Thymus (tissue), 11 donors: Measurements from ENCODE around the gene UBE2L5. TPM values are rescaled to one million over a fixed set of nuclear protein-coding genes. Genes with fewer than 3 reads are reported as not detected.
"Not testable (repeated sequence)": the region's sequence is repeated elsewhere in the genome, so short reads cannot be mapped to it uniquely, and the experiment has no call there.

ENCODE experiments used
- DNase-seq, 9 donors: peaks; one replicate each; pipeline ENCODE4 v3.0.0-alpha.2; 2013; ENCODE audit warnings: low spot score in 9 of 9, low read depth in 6 of 9, missing footprints in 1 of 9
- H3K27ac ChIP-seq, 2 donors: one replicate each; pipeline ENCODE4 v1.5.1; 2013; ENCODE audit warnings: control low read depth in 1 of 2, low read depth in 1 of 2, low read length in 1 of 2, mild to moderate bottlenecking in 1 of 2, moderate library complexity in 1 of 2
- H3K27me3 ChIP-seq, 2 donors: one replicate each; pipeline ENCODE4 v1.5.1; 2013; ENCODE audit warnings: low read length in 1 of 2; ENCODE audit not compliant: control insufficient read depth in 2 of 2, insufficient read depth in 1 of 2
- H3K36me3 ChIP-seq, 2 donors: one replicate each; pipeline ENCODE4 v1.5.1; 2013; ENCODE audit warnings: low read length in 1 of 2, mild to moderate bottlenecking in 1 of 2, moderate library complexity in 1 of 2; ENCODE audit not compliant: control insufficient read depth in 2 of 2, insufficient read depth in 2 of 2
- H3K4me1 ChIP-seq, 2 donors: one replicate each; pipeline ENCODE4 v1.5.1; 2013; ENCODE audit warnings: low read length in 2 of 2; ENCODE audit not compliant: control insufficient read depth in 2 of 2, insufficient read depth in 2 of 2
- H3K4me3 ChIP-seq, 2 donors: one replicate each; pipeline ENCODE4 v1.5.1; 2013; ENCODE audit warnings: low read length in 2 of 2, control low read depth in 1 of 2, mild to moderate bottlenecking in 1 of 2
- H3K9me3 ChIP-seq, 2 donors: one replicate each; pipeline ENCODE4 v1.5.1; 2013; ENCODE audit warnings: low read length in 1 of 2, mild to moderate bottlenecking in 1 of 2; ENCODE audit not compliant: control insufficient read depth in 2 of 2, insufficient read depth in 1 of 2
- WGBS: extraction: QIAGEN DNeasy Blood & Tissue Kit; methylation state at CpG from one replicate; pipeline ENCODE4 v1.1.7; 2013; 5-methylcytosine and 5-hydroxymethylcytosine counted together
- polyA plus RNA-seq: library from polyadenylated mRNA; stranded (reverse); fragments of 200-250 nt; gene quantifications from one replicate; pipeline ENCODE4 v1.2.3, GENCODE V29; 2013
- total RNA-seq: library from RNA; stranded (reverse); fragments of 120-200 nt; gene quantifications from one replicate; pipeline ENCODE4 v1.2.4, GENCODE V29; 2013
- donor health status: healthy.

Gene UBE2L5
- total and polyA plus RNA-seq, 2 donors = 0.23 to 0.24 TPM

DNA sequence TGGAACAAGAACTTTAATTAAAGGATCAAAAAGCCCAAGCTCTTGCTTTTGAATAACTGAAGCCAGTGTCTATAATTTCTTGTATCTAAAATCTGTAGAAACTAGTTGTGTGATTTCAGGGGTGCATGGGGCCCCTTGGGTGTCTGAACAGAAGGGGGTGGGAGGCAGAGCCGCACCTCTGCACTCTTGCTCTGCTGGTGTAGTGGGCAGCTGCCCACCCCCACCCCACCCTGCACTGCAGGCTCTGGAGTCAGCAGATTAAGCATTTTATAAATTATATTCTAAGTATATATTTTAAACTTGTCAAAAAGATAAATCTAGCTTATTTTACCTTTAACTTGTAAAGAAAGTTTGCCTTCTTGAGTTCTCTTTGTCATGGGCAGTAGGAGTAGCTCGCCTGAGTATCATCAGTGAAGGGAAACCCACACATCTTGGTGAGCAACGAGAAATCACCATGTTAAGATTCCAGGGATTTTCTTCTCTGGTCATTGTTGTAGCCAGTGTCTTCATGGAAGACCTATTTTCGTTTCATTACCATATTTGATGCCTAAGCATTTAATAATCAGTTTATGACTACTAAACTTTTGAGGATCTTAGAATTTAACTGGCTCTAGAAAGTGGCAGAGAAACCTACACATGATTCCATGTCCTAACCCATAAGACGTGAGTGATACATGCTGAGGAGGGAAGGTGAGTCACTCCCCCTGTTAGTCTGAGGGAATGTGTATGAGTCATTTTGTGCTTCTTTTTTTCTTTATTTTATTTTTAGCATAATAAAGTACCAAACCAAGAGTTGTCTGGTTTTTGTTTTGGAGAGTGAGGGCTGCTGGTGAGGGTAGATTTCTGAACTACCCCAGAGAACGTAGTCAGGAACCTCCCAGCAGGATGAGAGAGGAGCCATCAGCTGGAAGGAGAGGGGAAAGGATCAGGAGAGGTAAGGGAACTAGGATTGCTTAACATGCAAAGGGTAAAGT is 7.7 kb downstream of the UBE2L5 start:
- DNase-seq = no peak
- 78% methylated on average over 6 of the region's 6 CpGs for WGBS
- Histone ChIP-seq H3K27me3 (no peaks in the 10 kb centered on the region), H3K36me3 (no peaks in the 10 kb centered on the region), H3K4me1 (peaks cover 0 to 2% of the 10 kb centered on the region in 2 donors), H3K9me3 (no peaks in the 10 kb centered on the region), H3K27ac (peak overlapping the region in 1 of 2 donors; percentile 49), H3K4me3 (no peak overlapping the region)

DNA sequence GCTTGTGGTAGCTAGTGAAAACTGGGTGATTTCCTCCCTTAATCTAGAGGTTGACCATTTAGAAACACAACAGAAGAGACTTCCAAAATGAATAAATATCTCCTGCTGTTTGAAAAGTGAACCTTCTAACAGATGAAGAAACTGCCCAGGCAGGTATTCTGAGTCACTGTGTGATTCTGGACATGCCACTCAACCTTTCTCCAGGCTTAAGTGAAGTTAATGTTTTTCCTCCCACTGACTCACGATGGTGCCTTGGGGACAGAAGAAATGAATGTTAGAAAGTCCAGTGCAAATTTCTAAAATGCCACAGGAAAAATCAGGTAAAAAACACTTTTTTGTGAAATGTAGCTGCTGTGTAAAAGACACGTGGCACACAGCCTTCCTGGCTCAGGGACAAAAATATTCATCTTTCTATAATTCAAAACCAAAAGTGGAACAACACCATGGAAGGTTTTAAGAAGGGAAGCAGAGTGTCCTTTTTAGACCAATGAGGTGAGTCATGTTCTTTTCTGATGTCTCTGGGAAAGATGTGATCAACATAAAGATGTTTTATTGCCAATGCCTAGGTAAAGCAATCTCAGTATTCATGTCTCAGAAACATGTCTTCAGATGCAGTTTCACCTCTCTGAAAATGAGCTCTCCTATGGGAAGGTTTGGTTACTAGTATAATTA is 9.1 kb downstream of the UBE2L5 start:
- Histone ChIP-seq H3K27ac (peak overlapping the region in 1 of 2 donors; percentile 4), H3K9me3 (no peaks in the 10 kb centered on the region), H3K36me3 (no peaks in the 10 kb centered on the region), H3K27me3 (no peaks in the 10 kb centered on the region), H3K4me1 (peaks cover 0 to 2% of the 10 kb centered on the region in 2 donors), H3K4me3 (no peak overlapping the region)
- DNase-seq = no peak
- 73% methylated on average over 2 of the region's 2 CpGs for WGBS

DNA sequence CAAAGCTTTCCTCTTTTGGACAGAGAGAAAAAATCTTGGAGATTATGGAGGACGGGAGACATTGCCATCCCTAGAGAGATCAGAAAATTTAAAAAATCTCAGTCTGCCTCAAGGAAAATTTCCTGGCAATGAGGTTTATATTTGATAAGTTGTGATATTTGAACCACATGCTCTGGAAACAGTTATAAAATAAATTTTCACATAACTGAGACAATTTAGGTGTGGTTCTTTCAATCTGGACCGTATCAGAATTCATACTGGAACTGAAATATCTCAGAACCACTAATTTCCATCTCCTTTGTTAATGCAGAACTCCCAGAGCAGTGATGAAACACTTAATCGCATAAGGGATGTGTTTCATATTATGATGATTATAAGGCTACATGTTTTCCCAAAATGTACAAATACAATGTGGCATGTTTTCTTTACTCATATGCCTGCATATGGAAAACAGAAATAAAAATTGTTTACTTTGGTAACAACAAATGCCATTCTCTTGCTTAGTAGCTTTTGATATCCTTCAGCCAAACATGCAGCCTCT is 13.7 kb downstream of the UBE2L5 start:
- Histone ChIP-seq H3K9me3 (no peaks in the 10 kb centered on the region), H3K36me3 (no peaks in the 10 kb centered on the region), H3K27me3 (no peaks in the 10 kb centered on the region), H3K4me3 (no peak overlapping the region), H3K27ac (no peak overlapping the region), H3K4me1 (no peaks in the 10 kb centered on the region)
- no peak for DNase-seq
- WGBS = 95% methylated on average over 3 of the region's 3 CpGs

DNA sequence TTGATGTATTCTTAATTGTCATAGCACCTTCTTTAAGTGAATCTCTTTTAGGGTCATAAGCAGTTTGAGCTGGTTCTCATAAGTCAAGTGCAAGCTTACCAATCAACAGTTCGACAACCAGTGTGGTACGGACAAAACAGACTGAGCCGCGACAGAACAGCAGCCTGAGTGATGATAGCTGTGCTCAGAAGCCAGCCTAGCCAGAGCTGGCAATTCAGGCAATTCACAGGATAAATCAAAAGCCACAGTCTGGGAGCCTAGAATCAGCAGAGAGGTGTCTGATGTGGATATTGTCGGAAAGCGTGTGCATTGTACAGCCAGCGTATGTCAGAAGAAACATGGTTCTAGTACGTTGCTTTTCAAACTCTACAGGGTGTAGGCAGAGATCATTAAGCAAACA is 14.9 kb downstream of the UBE2L5 start:
- Histone ChIP-seq H3K36me3 (no peaks in the 10 kb centered on the region), H3K27ac (no peak overlapping the region), H3K4me3 (no peak overlapping the region), H3K4me1 (peaks cover 0 to 3% of the 10 kb centered on the region in 2 donors), H3K9me3 (no peaks in the 10 kb centered on the region), H3K27me3 (no peaks in the 10 kb centered on the region)
- no peak for DNase-seq
- WGBS = 98% methylated on average over 8 of the region's 8 CpGs

DNA sequence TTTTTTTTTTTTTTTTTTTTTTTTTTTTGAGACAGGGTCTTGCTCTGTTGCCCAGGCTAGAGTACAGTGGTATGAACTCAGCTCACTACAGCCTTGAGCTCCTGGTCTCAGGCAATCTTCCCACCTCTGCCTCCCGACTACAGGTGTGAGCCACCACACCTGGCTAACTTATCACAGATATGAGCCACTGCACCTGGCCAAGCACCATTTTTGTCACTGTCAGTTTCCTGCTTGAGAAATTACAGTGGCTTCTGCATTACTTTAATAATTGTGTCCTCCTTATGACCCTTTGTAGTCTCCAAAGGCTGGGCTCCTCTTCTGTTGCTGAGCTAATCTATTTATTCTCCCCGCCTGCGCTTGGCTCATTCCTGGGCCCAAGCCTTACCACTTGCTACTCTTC is 16.0 kb downstream of the UBE2L5 start:
- Histone ChIP-seq H3K27me3 (no peaks in the 10 kb centered on the region), H3K27ac (no peak overlapping the region), H3K4me3 (no peak overlapping the region), H3K36me3 (no peaks in the 10 kb centered on the region), H3K4me1 (peaks cover 0 to 3% of the 10 kb centered on the region in 2 donors), H3K9me3 (no peaks in the 10 kb centered on the region)
- no peak for DNase-seq
- 99% methylated on average over 3 of the region's 3 CpGs for WGBS

DNA sequence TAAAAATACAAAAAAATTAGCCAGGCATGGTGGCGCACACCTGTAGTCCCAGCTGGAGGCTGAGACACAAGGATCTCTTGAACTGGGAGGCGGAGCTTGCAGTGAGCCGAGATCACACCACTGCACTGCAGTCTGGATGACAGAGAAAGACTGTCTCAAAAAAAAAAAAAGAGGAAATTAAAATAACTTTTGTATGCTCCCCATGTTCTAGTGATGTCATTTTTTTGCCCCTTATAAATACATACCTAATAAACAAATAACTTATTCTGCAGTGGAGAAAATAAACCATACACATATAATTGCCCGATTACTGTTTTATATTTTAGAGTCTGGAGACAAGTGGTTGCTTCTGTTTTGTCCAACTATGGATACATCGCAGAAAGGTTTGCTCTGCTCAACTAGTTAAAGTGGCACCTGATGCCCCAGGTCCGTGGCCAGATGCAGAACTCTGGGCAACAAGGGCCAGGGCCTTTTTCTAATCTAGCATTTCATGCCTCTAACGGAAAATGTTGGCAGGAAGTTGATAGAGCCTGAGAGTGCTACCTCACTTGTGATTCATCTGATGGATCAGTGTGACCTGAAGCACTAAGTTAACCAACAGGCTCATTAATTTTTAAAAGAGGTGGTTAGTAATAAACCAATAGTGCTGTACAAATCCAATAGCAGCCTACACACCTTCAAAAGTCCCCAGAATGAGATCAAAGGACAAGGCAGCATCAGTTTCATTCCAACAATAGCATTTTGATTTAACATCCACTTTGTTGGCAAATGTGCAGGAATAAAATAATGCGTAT is 18.8 kb downstream of the UBE2L5 start:
- no peak overlapping the region for H3K27ac ChIP-seq
- H3K4me1 ChIP-seq = peaks cover 7 to 14% of the 10 kb centered on the region in 2 donors
- peaks cover 0 to 9% of the 10 kb centered on the region in 2 donors for H3K27me3 ChIP-seq
- DNase-seq = no peak
- H3K4me3 ChIP-seq = no peak overlapping the region
- H3K9me3 ChIP-seq = peaks cover 0 to 6% of the 10 kb centered on the region in 2 donors
- H3K36me3 ChIP-seq = no peaks in the 10 kb centered on the region
- 68% methylated on average over 8 of the region's 8 CpGs for WGBS

DNA sequence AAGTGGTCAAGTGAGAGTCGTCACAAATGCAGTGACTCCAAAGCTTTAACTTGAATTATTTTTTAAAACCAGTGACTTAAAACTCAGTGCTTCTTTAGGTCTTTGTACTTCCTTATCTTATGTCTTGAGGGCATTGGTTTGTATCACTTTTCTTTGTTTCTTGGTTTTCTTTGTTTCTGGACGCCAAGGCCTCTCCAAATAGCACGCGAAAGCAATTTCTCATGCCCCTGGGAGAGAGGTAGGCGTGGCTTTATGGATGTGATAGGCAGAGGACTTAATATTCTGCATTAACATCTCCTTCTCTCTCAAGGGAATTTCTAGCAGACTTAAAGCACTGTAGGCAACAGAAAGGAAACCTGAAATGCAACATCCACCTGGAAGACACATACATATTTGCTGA is 20.6 kb downstream of the UBE2L5 start:
- Histone ChIP-seq H3K4me3 (no peak overlapping the region), H3K9me3 (peaks cover 0 to 6% of the 10 kb centered on the region in 2 donors), H3K27me3 (peaks cover 0 to 9% of the 10 kb centered on the region in 2 donors), H3K27ac (no peak overlapping the region), H3K4me1 (peaks cover 7 to 16% of the 10 kb centered on the region in 2 donors), H3K36me3 (no peaks in the 10 kb centered on the region)
- DNase-seq = no peak
- 84% methylated on average over 5 of the region's 5 CpGs for WGBS

DNA sequence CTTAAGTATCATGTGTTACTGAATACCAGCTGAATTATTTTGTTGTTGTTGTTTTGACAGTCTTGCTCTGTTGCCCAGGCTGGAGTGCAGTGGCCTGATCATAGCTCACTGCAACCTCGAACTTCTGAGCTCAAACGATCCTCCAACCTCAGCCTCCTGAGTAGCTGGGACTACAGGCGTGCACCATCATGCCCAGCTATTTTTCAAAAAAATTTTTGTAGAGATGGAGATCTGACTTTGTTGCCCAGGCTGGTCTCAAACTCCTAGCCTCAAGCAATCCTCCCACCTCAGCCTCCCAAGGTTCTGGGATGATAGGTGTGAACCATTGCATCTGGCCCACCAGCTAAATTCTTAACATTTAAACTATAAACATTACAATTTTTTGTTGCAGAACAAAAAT is 21.2 kb downstream of the UBE2L5 start:
- not testable (repeated sequence) for H3K27ac ChIP-seq, H3K4me3 ChIP-seq, H3K36me3 ChIP-seq, H3K27me3 ChIP-seq, H3K9me3 ChIP-seq, DNase-seq
- WGBS = 98% methylated on average over 3 of the region's 3 CpGs
- peaks cover 7 to 16% of the 10 kb centered on the region in 2 donors for H3K4me1 ChIP-seq
